Stimulated activated CD8-positive, alpha-beta memory T cell treated with anti-CD3 and anti-CD28 coated beads, Interleukin-7, amount 100 ng/mL, for 24 hours (primary cell): ENCODE data around the gene ATRN.

Experiments
- DNase-seq: peaks from one replicate; pipeline ENCODE4 v3.0.0-alpha.2; 2020; ENCODE audit warnings: low read depth

The ATRN gene

DNA sequence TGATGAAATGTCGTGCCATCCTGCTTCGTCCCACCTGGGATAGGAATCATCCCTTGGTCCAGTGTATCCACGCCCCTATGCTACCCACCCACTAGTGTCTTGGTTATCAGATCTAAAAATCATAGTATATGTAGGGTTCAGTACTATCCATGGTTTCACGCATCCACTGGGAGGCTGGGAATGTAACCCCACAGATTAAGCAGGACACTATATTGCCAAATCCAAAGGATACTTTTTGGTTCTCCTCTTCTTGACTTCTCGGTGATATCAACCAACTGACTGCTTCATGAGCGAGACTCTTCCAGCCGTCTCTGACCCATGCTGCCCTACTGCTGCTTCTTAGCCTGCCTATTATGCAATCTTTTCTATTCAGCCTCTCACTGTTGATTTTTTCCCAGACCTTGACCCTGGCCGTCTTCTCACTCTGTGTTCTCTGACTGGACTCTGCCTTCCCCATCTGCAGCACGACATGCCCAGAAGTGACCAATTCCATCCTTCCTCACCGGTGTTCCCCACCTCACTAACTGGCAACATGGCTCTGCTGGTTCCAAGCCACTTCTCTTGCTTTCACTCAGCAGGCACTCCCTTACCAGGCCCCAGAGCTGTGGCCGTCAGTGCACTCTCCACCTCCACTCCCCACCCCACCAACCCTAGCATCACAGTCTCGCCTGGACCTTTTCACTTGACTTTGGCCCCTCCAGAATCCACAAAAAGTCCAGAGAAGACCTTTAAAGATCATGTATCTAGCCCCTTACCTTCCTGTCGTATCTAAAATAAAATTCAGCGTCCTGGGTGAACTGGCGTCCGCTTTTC lies 157.9 kb downstream of the ATRN start:
- DNase-seq = no peak

DNA sequence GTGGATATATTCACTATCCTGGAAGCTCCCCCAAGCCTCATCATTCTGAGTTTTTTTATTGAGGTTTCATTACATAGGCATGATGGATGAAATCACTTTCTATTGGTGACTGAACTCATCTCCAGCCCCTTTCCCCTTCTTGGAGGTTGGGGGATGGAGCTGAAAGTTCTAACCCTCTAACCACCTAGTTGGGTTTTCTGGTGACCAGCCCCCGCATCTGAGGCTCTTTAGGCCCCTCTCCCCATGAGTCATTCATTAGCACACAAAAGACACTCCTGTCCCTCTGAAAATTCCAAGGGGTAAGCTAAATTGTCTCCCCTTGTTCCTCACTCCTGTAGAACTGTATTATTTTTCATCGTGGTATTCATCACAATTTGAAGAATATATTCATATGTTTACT lies 159.1 kb downstream of the ATRN start:
- DNase-seq = no peak

DNA sequence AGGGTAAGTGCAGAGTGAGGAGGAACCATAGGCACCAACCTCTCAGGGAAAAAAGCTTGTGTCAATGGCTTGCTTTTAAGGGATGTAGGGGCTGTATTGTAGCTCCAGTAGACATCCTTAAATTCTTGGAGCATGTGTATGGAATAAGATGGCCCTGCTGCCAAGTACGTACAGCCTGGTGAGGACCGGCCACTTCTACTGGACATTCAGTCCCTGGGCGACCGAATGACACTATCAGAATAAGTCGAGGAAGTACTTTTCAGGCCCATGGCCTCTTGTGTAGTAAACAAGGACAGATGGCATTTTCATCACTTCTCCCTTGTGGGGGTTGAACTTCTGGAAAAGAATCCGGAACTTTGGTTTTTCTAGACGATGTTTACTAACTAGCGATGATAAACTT lies 159.6 kb downstream of the ATRN start:
- no peak for DNase-seq

- no peak for DNase-seq
These were observed 160.7 kb downstream of the ATRN start for GRCh38 chr20:3631534-3631933.

DNA sequence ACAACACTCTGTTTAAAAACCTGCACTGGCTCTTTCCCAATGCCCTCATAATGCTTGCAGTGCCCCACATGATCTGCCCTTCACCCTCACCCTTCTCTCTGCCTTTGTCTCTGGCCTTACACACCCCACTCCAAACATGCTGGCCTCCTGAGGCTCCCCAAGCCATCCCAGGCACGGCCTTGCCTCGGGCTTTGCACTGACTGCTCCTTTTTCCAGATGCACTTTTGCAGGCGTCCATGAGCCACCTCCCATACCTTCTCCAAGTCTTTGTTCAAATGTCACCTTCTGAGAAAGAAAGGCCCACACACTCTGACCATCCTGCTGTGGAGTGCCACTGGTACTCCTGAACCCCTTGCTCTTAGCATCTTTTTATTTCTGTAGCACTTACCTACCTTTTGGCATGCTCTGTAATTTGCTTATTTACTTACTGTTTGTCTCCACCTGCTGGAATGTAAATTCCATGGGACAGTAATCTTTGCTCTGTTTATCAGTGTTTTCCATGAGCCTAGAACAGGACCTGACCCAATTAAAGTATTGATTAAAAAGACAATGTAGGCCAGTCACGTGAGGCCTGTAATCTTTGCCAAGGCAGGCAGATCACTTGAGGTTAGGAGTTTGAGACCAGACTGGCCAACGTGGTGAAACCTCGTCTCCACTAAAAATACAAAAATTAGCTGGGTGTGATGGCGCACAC lies 161.6 kb downstream of the ATRN start:
- no peak for DNase-seq

DNA sequence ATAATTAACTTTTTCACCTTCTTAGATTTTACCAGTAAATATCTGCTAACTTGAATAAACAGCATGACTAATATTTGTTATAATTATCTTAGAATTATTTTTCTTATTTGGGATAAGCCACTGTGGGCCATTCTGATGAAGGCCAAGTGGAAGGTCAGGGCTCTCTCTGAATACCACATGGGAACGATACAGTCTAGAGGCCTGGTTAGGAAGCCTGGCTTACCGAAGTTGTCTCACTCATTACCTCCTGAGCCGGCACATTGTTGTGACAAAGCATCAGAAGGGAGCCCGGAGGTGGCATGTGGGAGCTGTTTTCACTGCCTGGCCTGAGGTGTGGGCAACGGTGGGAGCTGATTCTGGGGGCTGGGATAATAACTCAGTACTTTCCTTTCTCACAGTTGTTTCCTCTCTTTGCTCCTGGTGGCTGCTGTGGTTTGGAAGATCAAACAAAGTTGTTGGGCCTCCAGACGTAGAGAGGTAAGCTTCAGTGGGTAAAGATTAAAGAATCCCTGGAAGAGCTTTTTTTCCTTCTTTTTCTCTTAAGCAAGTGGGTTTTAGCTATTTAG lies 163.2 kb downstream of the ATRN start:
- no peak for DNase-seq

GRCh38 chr20:3635346-3635745 lies 164.5 kb downstream of the ATRN start:
- no peak for DNase-seq

GRCh38 chr20:3640259-3640658 lies 169.4 kb downstream of the ATRN start:
- DNase-seq = no peak

DNA sequence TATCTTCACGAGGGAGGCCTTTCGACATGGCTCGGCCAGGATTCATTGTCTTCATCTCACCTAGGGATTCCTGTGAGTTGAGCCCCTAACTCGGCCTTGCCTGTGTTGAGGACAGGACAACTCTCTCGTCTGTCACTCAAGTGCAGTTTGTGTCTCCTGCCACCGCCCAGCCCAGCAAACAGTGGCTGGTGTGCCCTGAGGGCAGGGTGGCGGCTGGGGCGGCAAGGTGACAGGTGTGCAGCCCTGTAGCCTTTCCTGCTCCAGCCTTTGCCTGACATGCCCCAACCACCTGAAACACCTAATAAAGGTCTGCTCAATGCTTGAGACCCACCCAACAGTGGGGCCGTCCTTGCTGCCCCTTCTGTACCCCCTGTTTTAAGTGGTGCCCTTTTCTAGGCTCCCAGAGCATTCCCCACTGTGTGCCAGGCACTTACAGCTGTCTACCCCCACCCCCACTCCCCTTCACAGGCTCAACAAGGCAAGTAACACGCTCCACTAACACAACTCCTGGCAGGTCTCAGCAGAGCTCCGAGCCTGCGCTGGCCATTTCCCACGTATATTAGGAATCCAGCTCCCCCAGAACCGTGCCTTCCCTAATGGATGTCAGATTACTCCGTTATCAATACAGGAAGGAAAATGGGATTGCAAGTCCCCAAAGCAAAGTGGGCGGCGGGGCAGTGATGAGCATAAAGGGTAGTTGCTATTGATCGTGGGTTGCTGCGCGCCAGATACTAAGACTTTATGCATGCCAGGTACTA lies 174.7 kb downstream of the ATRN start:
- DNase-seq = no peak

DNA sequence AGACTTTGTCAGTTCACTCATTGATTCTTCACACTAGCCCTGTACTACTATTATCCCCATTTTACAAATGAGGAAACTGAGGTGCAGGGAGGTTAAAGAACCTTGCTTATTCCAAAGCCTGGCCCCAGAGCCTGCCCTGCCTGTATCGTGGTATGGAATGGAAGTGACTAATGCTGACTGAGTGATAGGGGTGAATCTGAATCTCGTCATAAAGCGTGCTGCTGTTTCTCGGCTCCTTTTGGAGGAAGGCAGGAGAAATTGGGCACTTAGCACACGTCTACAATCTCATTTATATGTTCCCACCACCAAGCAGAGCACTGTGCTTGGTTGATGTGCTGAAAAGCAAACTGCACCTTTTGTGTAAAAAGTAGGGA lies 175.2 kb downstream of the ATRN start:
- no peak for DNase-seq

- DNase-seq = no peak
These were observed 175.8 kb downstream of the ATRN start for GRCh38 chr20:3646651-3647050.

GRCh38 chr20:3647473-3647872 lies 176.7 kb downstream of the ATRN start:
- no peak for DNase-seq

- DNase-seq = no peak
These were observed 178.1 kb downstream of the ATRN start for GRCh38 chr20:3648951-3649350.

DNA sequence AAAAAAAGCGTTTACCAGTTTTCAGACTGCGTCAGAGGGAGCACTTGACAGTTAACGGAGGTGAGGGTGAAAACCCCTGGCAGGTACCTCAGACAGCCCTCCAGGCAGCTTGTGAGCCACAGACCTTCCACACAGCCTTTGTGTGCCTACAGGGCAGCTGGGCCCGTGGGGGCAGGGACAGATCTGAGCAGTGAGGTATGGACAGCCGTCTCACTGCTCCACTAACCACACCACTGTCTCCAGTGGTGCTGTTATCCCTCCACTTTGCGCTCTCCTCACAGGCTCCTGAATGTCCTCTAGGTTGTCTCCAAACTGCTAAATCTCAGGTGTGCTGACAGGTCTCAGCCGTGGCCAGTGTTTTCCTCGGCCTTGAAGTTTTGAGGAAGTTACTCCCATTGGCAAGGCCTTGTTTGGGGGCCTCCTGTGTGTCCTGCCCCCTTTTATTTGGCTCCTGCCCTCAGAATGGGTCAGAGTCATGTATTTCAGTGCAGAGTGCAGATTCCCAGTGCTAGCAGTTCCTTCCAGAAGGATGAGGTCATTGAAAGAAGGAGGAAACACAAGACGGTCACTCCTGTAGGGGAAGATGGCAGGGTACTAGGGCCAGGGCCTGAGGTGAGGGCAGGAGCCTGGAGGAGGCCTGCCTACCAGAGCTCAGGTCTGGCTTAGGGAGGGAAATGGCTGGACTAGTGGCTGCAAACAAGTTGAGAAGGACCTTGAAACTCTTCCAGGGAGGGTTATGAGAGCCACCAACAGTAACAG lies 180.6 kb downstream of the ATRN start:
- DNase-seq = no peak

GRCh38 chr20:3652221-3652620 lies 181.4 kb downstream of the ATRN start:
- DNase-seq = no peak

- DNase-seq = no peak
These were observed 182.1 kb downstream of the ATRN start for GRCh38 chr20:3652676-3653596.

GRCh38 chr20:3653921-3654320 lies 183.1 kb downstream of the ATRN start:
- no peak for DNase-seq

- no peak for DNase-seq
These were observed 183.7 kb downstream of the ATRN start for GRCh38 chr20:3654326-3655130.

- DNase-seq = no peak
These were observed 184.2 kb downstream of the ATRN start for GRCh38 chr20:3655131-3655405.

GRCh38 chr20:3658019-3658715 lies 187.3 kb downstream of the ATRN start:
- DNase-seq = no peak
